ENCODE results near the gene ADIPOR2.

ADIPOR2 gene

DNA sequence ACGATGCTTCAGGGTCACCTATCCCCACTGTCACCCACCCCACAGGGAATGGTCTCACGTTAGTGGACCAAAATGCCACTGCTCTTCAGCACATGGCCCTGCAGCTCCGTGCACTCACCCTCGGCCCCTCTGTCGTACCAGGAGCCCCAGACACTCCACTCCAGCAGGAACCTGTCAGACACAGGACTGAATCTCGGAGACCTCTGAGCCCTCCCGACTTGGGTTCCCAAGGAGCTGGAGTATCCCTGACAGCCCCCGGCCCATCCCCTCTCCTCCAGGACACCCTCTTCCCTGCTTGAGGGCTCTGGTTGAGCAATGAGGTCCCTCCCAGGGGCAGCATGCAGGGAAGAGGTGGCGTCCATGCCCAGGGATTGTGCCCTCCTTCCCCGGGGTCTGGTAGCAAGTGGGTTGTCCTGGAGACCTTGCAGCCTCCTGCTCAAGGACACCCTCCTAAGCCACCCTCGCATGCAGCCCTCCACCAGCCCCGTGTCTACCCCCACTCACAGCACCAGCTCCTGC is 109.1 kb downstream of the ADIPOR2 start:
- H3K4me1 ChIP-seq (ENCODE audit: insufficient read depth, low read length) = peaks cover 3% of the 10 kb centered on the region
- no peak overlapping the region for H2AFZ ChIP-seq (ENCODE audit: low read depth, low read length)
- no peaks in the 10 kb centered on the region for H3K36me3 ChIP-seq (ENCODE audit: insufficient read depth, low read length)
- no peaks in the 10 kb centered on the region for H3K27me3 ChIP-seq (ENCODE audit: insufficient read depth, low read length)
- no peak overlapping the region for H3K4me3 ChIP-seq (ENCODE audit: low read length)
- H3K9me3 ChIP-seq (ENCODE audit: low read length) = no peaks in the 10 kb centered on the region

DNA sequence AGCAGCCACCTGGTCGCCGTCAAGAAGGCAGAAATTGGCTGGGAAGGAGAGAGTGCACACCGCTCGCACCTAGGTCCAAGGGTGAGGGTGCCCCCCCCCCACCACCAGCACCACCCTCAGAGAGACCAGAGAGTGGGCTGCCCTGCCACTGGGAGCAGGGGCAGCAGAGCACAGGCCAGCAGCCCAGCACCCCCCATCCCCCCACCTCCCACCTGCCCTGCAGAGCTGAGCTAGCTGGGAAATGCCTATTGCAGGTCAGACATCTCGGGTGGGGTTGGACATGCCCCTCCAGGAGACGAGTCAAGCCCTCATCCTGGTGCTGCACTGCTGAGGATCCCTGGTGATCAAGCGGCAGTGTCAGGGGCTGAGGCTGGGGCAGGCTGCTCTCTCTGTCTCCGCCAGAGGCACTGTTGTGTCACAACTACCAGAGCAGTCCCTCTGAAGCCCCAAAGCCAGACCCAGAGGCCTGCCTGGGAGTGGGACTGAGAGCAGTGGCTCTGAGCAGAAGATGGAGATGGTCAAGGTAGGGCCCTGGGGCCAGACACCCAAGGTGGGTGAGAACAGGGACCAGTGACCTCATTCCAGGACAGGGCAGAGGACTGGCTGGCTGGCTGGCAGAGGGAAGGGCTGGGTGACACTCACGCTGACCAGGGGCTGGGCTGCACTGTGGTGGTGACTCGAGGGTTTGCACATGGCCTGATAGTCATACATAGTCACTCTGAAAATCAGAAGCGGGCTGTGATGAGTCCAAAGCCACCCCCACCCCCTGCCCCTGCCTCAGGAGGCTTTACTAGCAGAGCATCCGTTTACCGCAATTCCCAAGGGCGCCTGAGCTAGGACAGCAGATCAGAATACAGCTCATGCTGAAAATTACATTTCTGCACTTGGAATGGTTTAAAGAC is 109.8 kb downstream of the ADIPOR2 start:
- no peak overlapping the region for H3K4me3 ChIP-seq (ENCODE audit: low read length)
- H3K9me3 ChIP-seq (ENCODE audit: low read length) = no peaks in the 10 kb centered on the region
- H3K27me3 ChIP-seq (ENCODE audit: insufficient read depth, low read length) = no peaks in the 10 kb centered on the region
- H3K36me3 ChIP-seq (ENCODE audit: insufficient read depth, low read length) = no peaks in the 10 kb centered on the region
- no peak overlapping the region for H2AFZ ChIP-seq (ENCODE audit: low read depth, low read length)
- peaks cover 1% of the 10 kb centered on the region for H3K4me1 ChIP-seq (ENCODE audit: insufficient read depth, low read length)

DNA sequence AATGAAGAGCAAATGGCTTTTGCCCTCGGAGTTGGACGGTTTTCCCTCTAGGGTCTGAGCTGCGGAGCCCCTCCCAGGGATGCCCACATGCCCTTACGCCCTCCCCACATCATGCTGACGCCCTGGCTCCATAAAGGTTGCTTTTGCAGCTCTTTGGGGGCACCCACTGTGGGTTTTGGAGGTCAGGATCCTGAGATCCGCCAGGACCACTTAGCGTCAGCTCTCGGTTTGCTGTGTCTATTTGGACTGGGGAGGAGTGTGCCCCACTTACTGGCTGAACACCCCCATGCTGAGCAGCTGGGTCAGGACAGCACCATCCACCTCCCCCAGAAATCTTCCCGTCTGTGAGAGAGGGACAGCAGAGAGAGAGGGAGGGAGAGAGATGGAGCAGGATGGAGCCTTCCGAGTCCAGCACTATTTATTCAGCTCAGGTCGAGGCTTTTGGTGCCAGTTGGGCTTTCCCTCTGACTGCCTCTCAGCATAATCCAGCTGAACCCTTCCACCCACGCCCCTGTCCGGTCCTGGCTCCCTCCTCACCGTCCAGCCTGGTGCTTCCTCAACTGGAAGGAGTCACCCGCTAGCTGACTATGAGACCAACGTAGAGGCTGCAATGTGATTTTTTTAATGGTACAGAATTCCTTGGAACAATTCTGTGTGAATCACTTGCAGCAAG is 110.6 kb downstream of the ADIPOR2 start:
- Histone ChIP-seq H2AFZ (ENCODE audit: low read depth, low read length) (no peak overlapping the region), H3K27me3 (ENCODE audit: insufficient read depth, low read length) (no peaks in the 10 kb centered on the region), H3K4me3 (ENCODE audit: low read length) (no peak overlapping the region), H3K9me3 (ENCODE audit: low read length) (no peaks in the 10 kb centered on the region), H3K4me1 (ENCODE audit: insufficient read depth, low read length) (no peaks in the 10 kb centered on the region), H3K36me3 (ENCODE audit: insufficient read depth, low read length) (no peaks in the 10 kb centered on the region)

DNA sequence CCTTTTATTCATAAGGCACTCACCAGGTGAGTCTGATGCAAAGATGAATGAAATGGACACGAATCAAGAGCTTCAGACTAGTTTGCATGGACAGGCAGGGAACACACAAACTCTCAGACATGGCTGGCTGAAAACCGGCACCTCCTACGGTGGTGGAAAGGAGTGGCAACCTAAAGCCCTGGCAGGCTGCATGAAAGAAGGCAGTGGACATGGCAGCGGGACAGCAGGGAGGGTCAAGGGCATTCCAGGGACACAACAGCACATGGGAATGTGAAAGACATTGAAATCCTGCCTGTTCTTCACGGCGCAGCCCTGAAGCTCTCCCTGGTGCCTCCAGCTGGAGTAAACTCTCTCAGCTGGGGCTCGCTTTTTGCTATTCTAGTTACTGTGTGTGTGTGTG is 112.9 kb downstream of the ADIPOR2 start:
- H3K4me1 ChIP-seq (ENCODE audit: insufficient read depth, low read length) = no peaks in the 10 kb centered on the region
- H3K27me3 ChIP-seq (ENCODE audit: insufficient read depth, low read length) = no peaks in the 10 kb centered on the region
- no peaks in the 10 kb centered on the region for H3K36me3 ChIP-seq (ENCODE audit: insufficient read depth, low read length)
- peak overlapping the region; percentile 73 for H2AFZ ChIP-seq (ENCODE audit: low read depth, low read length)
- H3K4me3 ChIP-seq (ENCODE audit: low read length) = no peak overlapping the region
- H3K9me3 ChIP-seq (ENCODE audit: low read length) = no peaks in the 10 kb centered on the region

DNA sequence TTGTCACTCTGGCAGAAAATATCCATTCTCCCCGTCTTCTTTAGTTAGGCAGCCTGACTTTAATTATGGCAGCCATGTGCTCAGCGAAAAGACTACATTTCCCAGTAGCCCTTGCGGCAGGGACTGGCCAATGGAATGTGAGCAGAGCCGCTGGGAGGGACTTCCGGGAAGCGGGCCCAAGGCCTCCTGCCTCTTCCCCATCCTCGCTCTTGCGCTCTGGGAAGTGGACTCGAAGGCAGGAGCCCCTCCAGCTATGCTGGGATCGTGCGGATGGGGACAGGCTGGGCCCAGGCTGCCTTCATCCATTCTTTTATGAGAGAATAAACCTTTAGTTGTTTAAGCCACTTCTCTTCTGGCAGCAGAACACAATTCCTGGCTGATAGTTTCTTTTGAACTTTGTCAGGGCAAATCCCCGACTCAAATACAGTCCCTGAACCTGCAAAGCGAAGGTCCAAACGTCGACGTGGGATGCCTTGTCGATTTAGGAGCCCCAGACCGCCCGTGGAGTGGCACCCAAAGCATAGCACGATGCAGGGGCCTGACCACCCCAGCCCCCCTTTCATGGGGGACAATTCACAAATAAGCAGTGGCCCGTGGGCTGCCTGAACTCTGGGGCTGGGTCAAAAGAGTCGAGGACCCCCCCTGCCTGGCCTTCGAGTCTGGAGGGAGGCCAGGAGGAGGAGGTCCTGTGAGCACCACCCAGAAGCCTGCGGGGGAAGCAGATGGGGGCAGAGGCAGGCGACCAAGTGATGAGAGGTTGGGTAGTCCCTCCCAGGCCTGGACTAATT is 113.9 kb downstream of the ADIPOR2 start:
- no peaks in the 10 kb centered on the region for H3K27me3 ChIP-seq (ENCODE audit: insufficient read depth, low read length)
- peak overlapping the region; percentile 12 for H3K4me3 ChIP-seq (ENCODE audit: low read length)
- no peaks in the 10 kb centered on the region for H3K36me3 ChIP-seq (ENCODE audit: insufficient read depth, low read length)
- H2AFZ ChIP-seq (ENCODE audit: low read depth, low read length) = peak overlapping the region; percentile 73
- H3K4me1 ChIP-seq (ENCODE audit: insufficient read depth, low read length) = no peaks in the 10 kb centered on the region
- no peaks in the 10 kb centered on the region for H3K9me3 ChIP-seq (ENCODE audit: low read length)

DNA sequence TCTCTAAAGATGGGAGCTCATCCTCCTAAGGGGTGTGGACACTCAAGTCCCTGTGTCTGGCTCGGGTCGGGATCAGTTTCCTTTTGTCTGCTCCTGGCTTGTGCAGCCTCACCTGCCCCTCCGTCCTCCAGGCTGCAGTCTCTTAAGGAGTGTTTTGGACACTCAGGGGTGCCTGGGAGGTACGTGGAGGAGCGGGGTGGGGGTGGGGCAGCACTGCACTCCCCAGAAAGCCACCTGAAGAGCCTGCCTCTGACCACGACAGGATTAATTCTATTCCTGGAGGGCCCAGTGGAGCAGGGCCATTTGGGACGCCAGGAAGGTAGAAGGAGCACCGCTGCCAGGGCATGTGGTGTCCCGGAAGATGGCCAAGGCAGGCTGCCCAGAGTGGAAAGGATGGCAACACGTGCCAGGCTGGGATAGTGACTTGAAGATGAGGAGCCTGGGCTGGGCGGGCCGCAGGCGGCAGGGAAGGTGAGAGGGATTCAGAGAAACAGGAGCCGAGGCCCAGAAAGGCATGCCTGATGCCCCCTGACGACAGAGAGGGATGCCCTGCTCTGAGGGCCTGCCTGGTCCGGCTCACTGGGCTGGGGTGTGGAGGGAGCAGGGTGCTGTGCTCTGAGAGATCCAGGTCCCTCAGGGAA is 114.7 kb downstream of the ADIPOR2 start:
- Histone ChIP-seq H3K4me1 (ENCODE audit: insufficient read depth, low read length) (no peaks in the 10 kb centered on the region), H3K9me3 (ENCODE audit: low read length) (no peaks in the 10 kb centered on the region)

DNA sequence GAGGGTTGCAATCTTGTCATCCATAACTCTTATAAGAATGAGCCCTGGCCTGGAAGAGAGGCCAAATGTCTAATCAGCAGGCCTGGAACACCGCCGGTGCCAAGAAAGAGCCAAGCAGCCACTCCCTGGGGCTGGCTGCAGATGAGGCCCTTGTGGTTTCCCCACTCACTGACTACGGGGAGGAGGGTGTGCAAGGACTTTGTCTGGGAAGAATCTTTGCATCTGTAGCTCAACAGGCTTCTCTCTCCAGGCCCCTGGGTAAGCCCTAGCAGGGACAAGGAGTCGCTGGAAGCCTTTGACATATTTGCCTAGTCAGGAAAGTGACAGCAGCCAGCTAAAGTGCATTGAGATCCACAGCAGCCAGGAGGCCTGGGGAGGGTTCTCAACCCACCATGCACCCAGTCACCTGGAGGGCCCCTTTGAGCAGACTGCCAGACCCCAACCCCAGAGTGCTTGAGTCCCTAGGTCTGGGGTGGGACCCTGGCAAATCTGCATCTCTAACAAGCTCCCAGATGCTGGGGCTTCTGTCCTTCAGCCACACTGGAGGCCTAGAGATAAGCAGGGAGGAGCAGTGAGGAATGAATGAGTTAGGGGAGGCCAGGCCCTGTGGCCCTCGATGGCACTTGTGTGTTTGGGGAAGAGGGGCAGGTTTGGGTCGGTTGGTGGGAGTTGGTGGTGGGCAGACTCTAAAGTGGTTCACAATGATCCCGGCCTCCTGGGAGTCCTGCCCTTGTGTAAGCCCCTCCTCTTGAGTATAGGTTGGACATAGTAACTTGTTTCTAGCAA is 115.6 kb downstream of the ADIPOR2 start:
- no peak overlapping the region for H3K4me3 ChIP-seq (ENCODE audit: low read length)
- H3K27me3 ChIP-seq (ENCODE audit: insufficient read depth, low read length) = peaks cover 5% of the 10 kb centered on the region
- H3K4me1 ChIP-seq (ENCODE audit: insufficient read depth, low read length) = no peaks in the 10 kb centered on the region
- H2AFZ ChIP-seq (ENCODE audit: low read depth, low read length) = no peak overlapping the region
- H3K36me3 ChIP-seq (ENCODE audit: insufficient read depth, low read length) = no peaks in the 10 kb centered on the region
- H3K9me3 ChIP-seq (ENCODE audit: low read length) = no peaks in the 10 kb centered on the region

More for the DNA sequence above, 114.7 kb downstream of the ADIPOR2 start:
- Histone ChIP-seq H3K27me3 (ENCODE audit: insufficient read depth, low read length) (peaks cover 4% of the 10 kb centered on the region), H2AFZ (ENCODE audit: low read depth, low read length) (no peak overlapping the region), H3K36me3 (ENCODE audit: insufficient read depth, low read length) (no peaks in the 10 kb centered on the region), H3K4me3 (ENCODE audit: low read length) (no peak overlapping the region)

DNA sequence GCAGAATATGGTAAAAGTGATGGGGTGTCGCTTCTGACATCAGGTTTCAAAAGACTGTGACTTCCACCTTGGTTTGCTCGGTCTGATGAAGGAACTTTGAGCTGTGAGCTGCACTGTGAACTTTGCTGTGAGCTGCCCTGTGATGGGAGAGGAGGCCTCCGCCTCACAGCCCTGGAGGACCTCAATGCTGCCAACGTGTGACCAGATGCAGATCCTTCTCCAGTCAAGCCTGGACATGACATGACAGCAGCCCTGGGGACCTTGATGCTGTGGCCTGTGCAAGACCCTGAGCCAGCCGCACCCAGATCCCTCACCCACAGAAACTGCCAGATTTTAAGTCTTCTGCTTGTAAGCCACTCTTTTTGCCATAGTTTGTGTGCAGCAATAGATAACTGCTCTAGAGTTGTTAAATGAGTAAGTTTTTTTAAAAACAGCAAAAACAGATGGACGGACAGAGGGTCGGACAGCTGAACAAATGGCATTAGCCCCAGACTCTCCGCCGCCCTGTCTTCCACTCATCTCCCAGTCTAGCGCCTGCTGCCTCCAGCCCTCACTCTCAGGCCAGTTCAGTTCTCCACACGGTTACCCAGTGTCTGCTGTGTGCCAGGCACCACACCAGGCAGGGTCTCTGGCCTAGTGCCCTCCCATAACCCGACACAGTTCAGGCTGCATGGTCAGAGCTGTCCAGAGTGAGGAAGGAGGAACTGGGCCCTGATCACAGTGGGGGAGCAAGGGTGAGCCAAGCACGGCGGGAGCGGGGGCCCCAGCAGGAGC is 116.4 kb downstream of the ADIPOR2 start:
- H3K27me3 ChIP-seq (ENCODE audit: insufficient read depth, low read length) = peaks cover 5% of the 10 kb centered on the region
- no peak overlapping the region for H2AFZ ChIP-seq (ENCODE audit: low read depth, low read length)
- no peak overlapping the region for H3K4me3 ChIP-seq (ENCODE audit: low read length)
- no peaks in the 10 kb centered on the region for H3K36me3 ChIP-seq (ENCODE audit: insufficient read depth, low read length)
- no peaks in the 10 kb centered on the region for H3K9me3 ChIP-seq (ENCODE audit: low read length)
- H3K4me1 ChIP-seq (ENCODE audit: insufficient read depth, low read length) = no peaks in the 10 kb centered on the region

DNA sequence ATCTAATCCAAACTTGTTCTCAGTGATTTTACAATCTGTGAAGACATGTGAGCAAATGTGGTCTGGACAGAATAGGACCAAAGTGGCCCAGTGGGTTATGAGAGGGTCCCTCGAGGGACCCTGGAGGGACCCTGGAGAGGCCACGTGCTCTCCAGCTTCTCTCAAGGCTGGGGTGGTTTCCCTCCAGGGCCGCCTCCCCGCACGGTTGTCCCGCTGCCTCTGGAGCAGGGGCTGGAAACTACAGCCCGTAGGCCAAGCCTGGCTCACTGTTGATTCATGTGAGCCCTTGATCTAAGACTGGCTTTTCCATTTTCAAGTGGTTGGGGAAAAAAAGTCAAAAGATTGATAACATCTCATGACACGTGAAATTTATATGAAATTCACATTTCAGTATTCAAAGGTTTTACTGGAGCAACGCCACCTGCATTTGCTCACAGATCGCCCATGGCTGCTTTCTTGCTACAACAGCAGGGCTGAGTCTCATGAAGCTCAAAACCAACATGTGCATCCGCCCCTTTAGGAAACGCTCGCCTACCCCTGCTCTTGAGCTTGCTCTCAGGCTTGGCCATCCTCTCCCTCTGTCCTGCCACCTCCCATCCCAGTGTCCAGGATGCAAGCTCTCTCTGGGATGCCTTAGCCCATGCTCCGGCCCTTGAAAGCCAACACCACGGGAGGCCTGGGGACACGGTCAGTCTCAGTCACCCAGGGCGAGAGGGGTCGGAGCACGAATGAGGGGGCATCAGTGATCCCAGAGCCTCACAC is 117.3 kb downstream of the ADIPOR2 start:
- no peaks in the 10 kb centered on the region for H3K9me3 ChIP-seq (ENCODE audit: low read length)
- peaks cover 5% of the 10 kb centered on the region for H3K27me3 ChIP-seq (ENCODE audit: insufficient read depth, low read length)
- H3K4me1 ChIP-seq (ENCODE audit: insufficient read depth, low read length) = no peaks in the 10 kb centered on the region
- no peak overlapping the region for H3K4me3 ChIP-seq (ENCODE audit: low read length)
- no peaks in the 10 kb centered on the region for H3K36me3 ChIP-seq (ENCODE audit: insufficient read depth, low read length)
- no peak overlapping the region for H2AFZ ChIP-seq (ENCODE audit: low read depth, low read length)

DNA sequence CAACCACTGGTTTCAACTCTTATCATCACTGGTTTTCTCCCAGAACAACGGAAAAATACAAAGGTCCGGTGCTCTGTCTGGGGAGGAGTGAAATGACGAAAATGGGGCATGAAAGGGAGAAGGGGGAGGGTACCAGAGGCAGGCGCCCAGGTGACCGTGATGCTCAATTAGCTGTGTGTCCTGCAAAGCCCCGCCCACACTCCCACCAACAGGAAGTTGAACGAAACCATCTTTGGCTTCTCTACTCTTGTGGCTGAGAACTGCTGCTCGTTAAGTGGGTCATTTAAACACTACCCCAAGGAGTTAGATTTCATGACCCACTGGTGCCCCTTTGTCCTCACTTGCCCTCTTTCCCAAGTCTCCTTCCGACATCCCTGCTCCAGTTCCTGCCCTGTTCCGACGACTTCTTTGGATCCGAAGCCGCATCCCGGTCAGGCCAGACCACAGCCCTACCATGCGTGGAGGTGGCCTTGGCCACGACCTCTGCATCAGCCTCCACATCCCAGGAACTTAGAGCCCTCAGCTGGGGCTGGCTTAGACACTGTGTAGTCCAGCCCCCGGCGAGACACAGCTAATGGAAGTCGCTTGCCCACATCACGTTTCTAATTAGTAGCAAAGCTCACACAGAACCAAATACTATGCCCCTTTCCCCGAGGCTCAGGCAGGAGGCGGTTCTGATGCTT is 118.1 kb downstream of the ADIPOR2 start:
- Histone ChIP-seq H3K4me3 (ENCODE audit: low read length) (no peak overlapping the region), H2AFZ (ENCODE audit: low read depth, low read length) (no peak overlapping the region), H3K4me1 (ENCODE audit: insufficient read depth, low read length) (no peaks in the 10 kb centered on the region), H3K27me3 (ENCODE audit: insufficient read depth, low read length) (peaks cover 5% of the 10 kb centered on the region), H3K9me3 (ENCODE audit: low read length) (no peaks in the 10 kb centered on the region), H3K36me3 (ENCODE audit: insufficient read depth, low read length) (no peaks in the 10 kb centered on the region)
